ENCODE data around the gene ANKRD44.
"Not testable (repeated sequence)": the region's sequence is repeated elsewhere in the genome, so short reads cannot be mapped to it uniquely, and the experiment has no call there.

ANKRD44 gene

DNA sequence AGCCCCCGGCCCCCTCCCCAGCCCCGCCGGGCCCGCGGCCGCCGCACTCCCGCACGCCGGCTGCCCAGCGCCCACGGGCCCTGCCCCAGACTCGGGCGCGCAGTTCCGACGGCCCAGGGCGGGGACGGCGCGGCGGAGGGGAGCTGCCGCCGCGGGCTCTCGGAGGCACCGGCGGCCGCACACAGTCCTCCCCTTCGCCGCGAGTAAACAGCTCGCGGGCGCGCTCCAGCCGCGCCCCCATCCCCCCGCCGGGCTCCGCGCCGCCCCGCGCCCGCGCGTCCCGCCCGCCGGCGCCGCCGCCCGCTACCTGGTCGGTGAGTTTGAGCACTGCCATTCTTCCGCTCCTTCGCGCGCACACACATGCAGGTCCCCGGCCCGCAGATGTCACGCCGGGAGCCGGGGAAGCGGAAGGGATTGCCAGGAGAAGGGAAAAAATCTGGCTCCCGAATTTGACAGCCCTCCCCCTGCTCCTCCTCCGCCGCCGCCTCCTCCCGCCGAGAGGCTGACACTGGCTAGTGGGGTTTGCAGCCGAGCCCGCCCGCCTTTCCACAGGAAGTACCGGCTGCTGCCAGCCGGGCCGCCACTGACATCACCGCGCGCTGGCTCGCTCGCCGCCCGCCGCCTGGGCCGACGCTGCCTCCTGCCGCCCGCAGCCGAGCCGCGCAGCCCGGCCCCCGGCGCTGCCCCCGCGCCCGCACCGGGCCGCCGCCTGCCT, at the start of gene ANKRD44:
ANKRD44 (minus strand) TSS at position 510 of the 715 bp plus-strand sequence; CDS start at position 334, 176 bp downstream.
- peak; percentile 79 to 80 for ATAC-seq

DNA sequence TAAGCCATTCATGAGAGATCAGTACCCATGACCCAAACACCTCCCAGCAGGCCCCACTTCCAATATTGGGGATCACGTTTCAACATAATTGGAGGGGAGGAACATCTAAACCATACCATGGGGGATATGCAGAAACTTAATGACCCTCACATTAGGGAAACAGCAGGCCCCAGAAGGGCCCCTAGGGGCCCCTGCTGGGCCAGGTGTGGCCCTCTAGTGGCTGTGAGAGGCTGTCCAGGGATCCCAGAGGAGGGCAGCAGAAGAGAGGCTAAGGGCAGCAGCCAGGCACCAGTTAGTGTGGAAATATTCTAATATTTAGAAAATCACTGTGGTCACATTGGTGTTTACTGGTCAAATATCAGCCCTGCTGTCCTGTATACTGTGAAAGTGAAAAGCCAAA, 49.3 kb upstream of the ANKRD44 start:
- ATAC-seq, result no peak

DNA sequence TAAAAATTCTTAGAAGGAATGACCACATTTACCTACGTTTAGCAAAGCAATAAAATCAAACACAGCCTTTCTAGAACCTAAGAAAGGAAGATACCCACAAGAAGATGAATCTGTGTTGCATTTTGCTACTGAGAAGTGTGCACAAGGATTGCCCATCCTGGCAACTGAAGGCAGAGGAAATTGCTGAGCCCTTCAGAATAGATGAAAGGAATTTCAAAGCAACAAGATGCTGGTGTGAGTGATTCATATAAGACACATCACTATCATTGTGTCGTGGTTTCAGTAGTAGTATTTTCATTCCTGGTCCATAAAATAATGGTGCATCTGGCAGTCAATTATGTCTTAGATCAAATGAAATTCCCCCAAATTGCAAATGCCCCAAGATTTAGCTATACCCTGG, 48.4 kb upstream of the ANKRD44 start:
- peak in 1 of 2 donors; percentile 22 for ATAC-seq

DNA sequence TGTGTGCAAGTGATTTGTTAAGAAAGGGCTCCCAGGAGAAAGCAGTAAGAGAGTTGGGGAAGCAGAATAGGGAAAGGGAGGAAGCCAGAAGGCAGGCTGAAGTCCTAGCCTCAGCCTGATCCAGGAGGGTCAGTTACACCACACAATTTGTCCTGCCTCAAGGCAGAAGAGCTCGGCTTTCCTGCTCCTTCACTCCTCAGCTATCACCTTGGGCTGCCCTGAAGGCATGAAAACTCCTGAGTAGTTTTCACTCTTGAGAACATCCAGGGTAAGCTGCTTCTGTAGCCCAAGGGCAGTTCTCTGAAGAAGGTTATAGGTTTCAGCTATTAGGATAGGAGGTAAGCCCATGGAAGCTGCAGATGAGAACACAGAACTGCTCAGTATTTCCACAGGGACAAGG, 47.4 kb upstream of the ANKRD44 start:
- no peak for ATAC-seq

GRCh38 chr2:197356136-197356535, 45.6 kb upstream of the ANKRD44 start:
- no peak for ATAC-seq

GRCh38 chr2:197354169-197354558, 43.6 kb upstream of the ANKRD44 start:
- ATAC-seq, result no peak

GRCh38 chr2:197353393-197354168, 43.0 kb upstream of the ANKRD44 start:
- no peak for ATAC-seq

DNA sequence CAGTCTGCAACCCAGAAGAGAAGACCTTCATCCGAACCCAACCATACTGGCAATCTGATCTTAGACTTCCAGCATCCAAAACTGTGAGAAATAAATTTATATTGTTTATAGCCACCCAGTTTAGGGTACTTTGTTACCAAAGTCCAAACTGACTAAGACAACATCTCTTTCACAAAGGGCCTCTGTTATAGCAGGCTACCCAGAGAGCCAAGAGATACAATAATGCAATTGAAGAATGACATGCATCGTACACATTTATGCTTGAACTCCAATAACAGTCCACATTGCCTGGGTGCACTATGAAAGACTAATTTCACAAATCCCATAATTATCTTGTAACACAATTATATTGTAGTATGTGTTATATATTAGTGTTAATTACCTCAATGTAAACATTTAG, 39.1 kb upstream of the ANKRD44 start:
- no peak for ATAC-seq

DNA sequence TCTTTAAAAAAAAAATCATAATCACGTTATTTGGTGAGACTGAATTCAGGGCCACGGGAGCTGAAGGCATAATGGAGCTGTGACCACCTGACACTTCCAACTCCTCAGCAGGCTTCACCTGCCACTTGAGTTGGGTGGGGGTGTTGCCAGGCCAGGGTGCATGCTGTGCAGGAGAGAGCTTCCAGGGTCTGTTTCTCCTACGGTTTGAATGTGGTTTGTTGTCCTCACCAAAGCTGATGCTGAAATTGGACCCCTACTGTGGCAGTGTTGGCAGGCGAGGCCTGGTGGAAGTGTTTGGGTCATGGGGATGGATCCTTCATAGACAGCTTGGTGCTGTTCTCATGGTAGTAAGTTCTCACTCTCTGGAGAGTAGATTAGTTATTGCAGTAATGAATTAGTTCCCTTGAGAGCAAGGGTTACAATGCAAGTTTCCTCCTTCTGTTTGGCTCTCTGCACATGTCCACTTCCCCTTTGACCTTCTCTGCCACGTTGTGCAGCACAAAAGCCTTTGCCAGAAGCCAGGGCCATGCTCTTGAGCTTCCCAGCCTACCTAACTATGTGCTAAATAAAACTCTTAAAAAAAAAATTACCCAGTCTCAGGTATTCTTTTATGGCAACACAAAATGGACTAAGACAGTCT, 38.3 kb upstream of the ANKRD44 start:
- no peak for ATAC-seq

DNA sequence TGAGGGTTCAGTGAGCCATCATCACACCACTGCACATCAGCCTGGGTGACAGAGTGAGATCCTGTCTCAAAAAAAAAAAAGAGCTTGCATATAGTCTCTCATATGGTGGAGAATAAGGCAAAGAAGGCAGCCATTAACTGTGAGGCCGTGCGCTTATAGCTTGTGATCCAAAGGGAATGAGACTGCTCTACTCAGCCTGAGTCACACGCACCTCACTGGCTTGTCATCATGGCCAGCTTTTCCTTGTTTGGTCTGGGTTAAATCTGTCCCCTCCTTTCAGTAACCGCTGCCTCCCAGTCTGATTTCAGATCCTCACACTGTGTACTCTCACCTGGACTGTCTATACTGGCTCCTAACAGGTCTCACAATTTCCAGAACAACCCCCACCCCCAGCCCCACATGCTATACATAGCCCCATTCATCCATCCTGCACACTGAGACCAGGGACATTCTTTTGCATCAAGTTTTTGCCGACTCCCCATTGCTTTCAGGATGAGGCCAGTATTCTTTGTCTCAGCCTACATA, 35.3 kb upstream of the ANKRD44 start:
- no peak for ATAC-seq

- not testable (repeated sequence) for ATAC-seq
Measured at GRCh38 chr2:197343968-197344367, 33.4 kb upstream of the ANKRD44 start.

GRCh38 chr2:197340591-197340990, 30.0 kb upstream of the ANKRD44 start:
- ATAC-seq, result no peak

DNA sequence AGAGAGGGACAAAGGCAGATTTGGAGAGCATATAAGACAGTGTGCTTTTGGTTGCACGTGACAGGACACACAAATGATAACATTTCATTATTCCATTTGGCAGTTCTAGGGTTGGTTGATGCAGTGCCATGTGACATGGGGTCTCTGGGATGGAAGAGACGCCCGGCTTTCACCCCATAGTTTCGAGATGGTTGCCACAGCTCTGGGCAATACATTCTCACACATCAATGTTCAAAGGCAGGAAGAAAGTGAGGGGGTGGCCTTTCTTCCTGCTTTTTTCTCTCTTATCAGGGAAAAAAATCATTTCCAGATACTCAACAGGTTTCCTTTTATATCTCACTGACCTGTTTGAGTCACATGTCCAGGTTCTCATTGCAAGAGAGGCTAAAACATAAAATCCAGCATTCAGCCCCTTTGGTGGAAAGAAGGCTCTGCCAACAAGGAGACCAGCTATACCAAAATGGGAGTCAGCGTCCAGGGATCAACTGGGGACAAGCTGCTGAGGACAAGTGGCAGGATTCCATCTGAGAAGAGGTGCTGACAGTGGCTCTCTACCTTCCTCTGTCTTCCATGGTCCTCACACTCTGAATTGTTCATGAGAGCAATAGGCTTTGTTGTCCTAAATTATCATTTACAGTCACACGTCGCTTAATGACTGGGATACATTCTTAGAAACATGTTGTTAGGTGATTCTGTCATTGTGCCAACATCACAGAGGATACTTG, 29.1 kb upstream of the ANKRD44 start:
- no peak for ATAC-seq

- no peak for ATAC-seq
Measured at GRCh38 chr2:197339016-197339415, 28.4 kb upstream of the ANKRD44 start.

DNA sequence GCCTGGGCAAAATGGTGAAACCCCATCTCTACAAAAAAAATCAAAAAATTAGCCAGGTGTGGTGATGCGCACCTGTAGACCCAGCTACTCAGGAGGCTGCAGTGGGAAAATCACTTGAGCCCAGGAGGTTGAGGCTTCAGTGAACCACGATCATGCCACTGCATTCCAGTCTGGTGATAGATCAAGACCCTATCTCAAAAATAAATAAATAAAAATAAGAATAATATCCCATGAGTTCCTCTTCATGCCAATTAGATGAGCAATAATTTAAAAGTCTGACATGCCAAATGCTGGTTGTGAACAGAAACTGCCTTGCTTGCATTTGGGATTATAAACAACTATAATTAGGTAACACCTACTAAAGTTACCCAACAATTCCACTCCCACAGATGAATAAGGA, 22.1 kb upstream of the ANKRD44 start:
- no peak for ATAC-seq

DNA sequence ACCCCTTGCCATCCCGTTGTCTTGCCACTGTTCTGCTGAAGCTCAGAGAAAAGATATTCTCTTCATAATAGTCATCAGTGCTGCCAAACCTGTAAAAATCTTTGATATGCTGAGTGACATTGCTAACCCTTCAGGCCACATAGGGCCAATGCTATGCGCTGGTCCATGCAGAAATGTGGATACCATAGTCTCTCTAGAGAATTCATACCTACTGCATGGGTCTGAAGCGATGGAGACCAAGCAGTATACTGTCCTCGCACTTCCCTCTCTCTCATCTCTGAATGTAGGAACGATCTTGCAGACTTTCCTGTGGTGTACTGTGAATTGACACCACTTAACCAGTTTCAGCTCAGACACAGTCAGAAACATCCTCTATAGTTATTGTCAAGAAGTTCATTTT, 17.9 kb upstream of the ANKRD44 start:
- ATAC-seq, result no peak

GRCh38 chr2:197327472-197328098, 17.0 kb upstream of the ANKRD44 start:
- peak; percentile 43 to 60 for ATAC-seq

GRCh38 chr2:197327073-197327471, 16.5 kb upstream of the ANKRD44 start:
- ATAC-seq, result no peak

DNA sequence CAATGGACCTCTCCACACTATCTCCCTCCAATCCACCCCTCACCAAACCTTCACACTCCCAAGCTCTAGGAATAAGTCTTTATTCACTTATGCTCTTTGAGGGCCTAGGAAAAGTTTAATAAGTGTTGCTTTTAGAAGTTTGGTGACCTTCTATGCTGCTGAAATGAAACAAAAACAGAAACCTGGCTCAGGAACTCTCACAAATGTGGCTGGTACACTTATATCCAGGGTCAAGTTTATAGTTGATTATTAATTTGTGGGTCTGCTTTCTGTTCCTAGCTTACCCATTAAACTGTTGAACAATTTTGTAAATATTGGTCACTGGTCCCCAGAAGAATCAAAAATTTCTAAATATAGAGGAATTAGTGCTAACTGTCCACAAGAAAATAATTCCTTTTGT, 14.2 kb upstream of the ANKRD44 start:
- peak; percentile 33 to 41 for ATAC-seq

DNA sequence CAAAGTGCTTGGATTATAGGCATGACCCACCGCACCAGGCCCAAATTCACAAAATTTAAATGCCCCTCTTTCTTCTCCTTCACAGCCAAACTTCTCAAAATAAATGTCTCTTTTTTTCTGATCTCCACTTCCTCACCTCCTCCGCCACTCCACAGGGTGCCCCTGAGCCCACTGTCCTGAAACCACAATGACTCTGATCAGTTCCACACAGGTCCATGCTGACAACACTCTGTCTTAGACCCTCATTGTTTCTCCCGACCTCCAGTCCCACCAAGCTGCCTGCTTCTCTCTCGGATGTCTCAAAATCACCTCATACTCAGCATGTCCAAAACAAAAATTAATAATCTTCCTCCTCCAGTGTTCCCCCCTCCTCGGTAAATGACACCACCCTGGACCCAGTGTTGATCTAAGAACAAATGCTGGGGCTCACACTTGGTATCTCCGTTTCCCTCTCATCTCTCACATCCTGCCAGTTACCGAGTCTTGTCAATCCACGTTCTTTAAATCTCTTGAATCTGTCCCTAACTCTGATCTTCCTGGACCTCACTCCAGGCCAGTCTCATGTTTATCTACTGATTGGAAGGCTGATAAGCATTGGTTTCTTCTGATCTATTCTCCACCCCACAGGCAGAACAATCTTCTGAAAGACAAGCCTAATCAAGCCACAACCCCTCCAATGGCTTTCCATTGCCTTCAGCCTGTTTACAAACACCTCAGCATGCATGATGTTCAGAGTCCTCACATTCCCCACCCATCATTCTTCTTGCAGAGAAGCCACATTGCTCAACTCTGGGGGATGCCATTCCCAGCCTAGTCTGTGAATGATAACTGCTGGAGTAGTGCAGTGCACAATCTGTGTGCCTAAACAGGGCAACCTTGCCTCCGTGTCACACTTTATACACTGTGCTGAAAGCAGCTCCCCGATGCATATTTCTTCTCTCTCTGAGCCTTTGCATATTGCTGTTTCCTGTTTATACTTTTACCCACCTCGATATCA, 12.4 kb upstream of the ANKRD44 start:
- ATAC-seq, result peak; percentile 36 to 51

GRCh38 chr2:197322143-197322542, 11.6 kb upstream of the ANKRD44 start:
- ATAC-seq, result no peak

Measured in activated CD4-positive, CD25-positive, alpha-beta regulatory T cell treated with anti-CD3 and anti-CD28 coated beads, Interleukin-2, amount 50 U/mL, for 24 hours (primary cell).